ENCODE measurements around the gene TMEM121B. TPM values are rescaled to one million over a fixed set of nuclear protein-coding genes. Genes with fewer than 3 reads are reported as not detected.

TMEM121B gene
- total RNA-seq, 1 donor from 2014 or later = 1.1 TPM

- Mint-ChIP-seq H3K9me3 (no peaks in the 10 kb centered on the region), H3K4me1 (no peaks in the 10 kb centered on the region), H3K36me3 (no peaks in the 10 kb centered on the region), H3K27ac (no peak overlapping the region), H3K4me3 (no peak overlapping the region), H3K27me3 (ENCODE audit: low read depth) (peaks cover 3% of the 10 kb centered on the region)
- TF ChIP-seq CTCF (IDR thresholded peaks at IDR 0.05; ENCODE audit: unreplicated experiment) = no peak
- no peak for DNase-seq (ENCODE audit: low spot score in 2 of 2, unreplicated experiment in 2 of 2)
Observed at GRCh38 chr22:17079572-17079971, 41.6 kb downstream of the TMEM121B start.

GRCh38 chr22:17077255-17077654, 43.9 kb downstream of the TMEM121B start:
- no peaks in the 10 kb centered on the region for H3K4me1 Mint-ChIP-seq
- no peak overlapping the region for H3K27ac Mint-ChIP-seq
- TF ChIP-seq CTCF (IDR thresholded peaks at IDR 0.05; ENCODE audit: unreplicated experiment) = no peak
- no peak overlapping the region for H3K4me3 Mint-ChIP-seq
- H3K36me3 Mint-ChIP-seq = no peaks in the 10 kb centered on the region
- peaks cover 2% of the 10 kb centered on the region for H3K27me3 Mint-ChIP-seq (ENCODE audit: low read depth)
- H3K9me3 Mint-ChIP-seq = no peaks in the 10 kb centered on the region
- DNase-seq (ENCODE audit: low spot score in 2 of 2, unreplicated experiment in 2 of 2) = no peak

GRCh38 chr22:17074648-17075002, 46.5 kb downstream of the TMEM121B start:
- Mint-ChIP-seq H3K9me3 (no peaks in the 10 kb centered on the region), H3K4me1 (no peaks in the 10 kb centered on the region), H3K27me3 (ENCODE audit: low read depth) (peaks cover 4% of the 10 kb centered on the region), H3K36me3 (no peaks in the 10 kb centered on the region), H3K4me3 (no peak overlapping the region), H3K27ac (no peak overlapping the region)
- DNase-seq (ENCODE audit: low spot score in 2 of 2, unreplicated experiment in 2 of 2) = no peak
- TF ChIP-seq CTCF (IDR thresholded peaks at IDR 0.05; ENCODE audit: unreplicated experiment) = no peak

GRCh38 chr22:17072877-17073276, 48.3 kb downstream of the TMEM121B start:
- Mint-ChIP-seq H3K36me3 (no peaks in the 10 kb centered on the region), H3K27me3 (ENCODE audit: low read depth) (peaks cover 7% of the 10 kb centered on the region), H3K27ac (no peak overlapping the region), H3K4me1 (no peaks in the 10 kb centered on the region), H3K4me3 (no peak overlapping the region), H3K9me3 (no peaks in the 10 kb centered on the region)
- TF ChIP-seq CTCF (IDR thresholded peaks at IDR 0.05; ENCODE audit: unreplicated experiment) = no peak
- DNase-seq (ENCODE audit: low spot score in 2 of 2, unreplicated experiment in 2 of 2) = no peak

Other genes starting within 250 kb of the TMEM121B start
- not detected in 3 replicates for gene GAB4, start 113.1 kb downstream of the TMEM121B start, total RNA-seq
- 11.1 to 11.8 TPM (median 11.8 TPM) in 3 replicates for gene IL17RA, start 36.4 kb downstream of the TMEM121B start, total RNA-seq
- gene HDHD5, start 37.9 kb upstream of the TMEM121B start, total RNA-seq = 42.3 to 47.1 TPM (median 42.6 TPM) in 3 replicates
- 43.1 to 45.6 TPM (median 44.9 TPM) in 3 replicates for gene ADA2, start 98.1 kb upstream of the TMEM121B start, total RNA-seq
- 14.1 to 15.1 TPM (median 15.0 TPM) in 3 replicates for gene CECR2, start 248.1 kb upstream of the TMEM121B start, total RNA-seq